ENCODE data around the gene AGO1. TPM values are rescaled to one million over a fixed set of nuclear protein-coding genes. Genes with fewer than 3 reads are reported as not detected.

AGO1 gene
- total RNA-seq, 2 donors from 2014 or later: 5.6 to 13.2 TPM

DNA sequence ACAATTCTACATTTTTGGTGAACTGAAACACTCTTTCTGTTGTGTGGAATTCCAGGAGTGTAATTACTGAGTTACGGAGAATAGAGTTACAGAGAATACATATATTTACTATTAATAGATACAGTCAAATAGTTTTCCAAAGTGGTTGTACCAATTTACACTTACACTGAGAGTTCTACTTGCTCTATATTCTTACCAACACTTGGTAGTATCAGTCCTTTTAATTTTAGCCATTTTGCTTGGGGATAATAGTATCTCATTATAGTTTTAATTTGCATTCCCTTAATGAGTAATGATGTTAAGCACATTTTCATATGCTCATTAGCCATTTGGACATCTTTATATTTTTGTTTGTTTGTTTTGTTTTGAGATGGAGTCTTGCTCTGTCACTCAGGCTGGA, 46.3 kb upstream of the AGO1 start:
- TF ChIP-seq CTCF (IDR thresholded peaks at IDR 0.05): no peak
- no peak for TF ChIP-seq POLR2A (IDR thresholded peaks at IDR 0.05)
- Histone ChIP-seq H3K27me3 (no peaks in the 10 kb centered on the region), H3K27ac (no peak overlapping the region), H3K36me3 (replicated peaks in 1 of 2; ENCODE audit: insufficient read depth in 1 of 2, low read depth in 2 of 2) (peaks cover 9 to 23% of the 10 kb centered on the region in 2 donors), H3K9me3 (no peaks in the 10 kb centered on the region), H3K4me3 (no peak overlapping the region), H3K4me1 (no peaks in the 10 kb centered on the region)
- WGBS, 2 donors: 95 to 96% methylated on average over 1 of the region's 1 CpG
- intact Hi-C loops (cut with DNase I): no loop called here
- DNase-seq (no peak), ATAC-seq (no peak)

GRCh38 chr1:35838693-35839245, 44.2 kb upstream of the AGO1 start:
- intact Hi-C loops (cut with DNase I): no loop called here
- WGBS, 2 donors: 89 to 95% methylated on average over 8 of the region's 8 CpGs
- no peak for TF ChIP-seq POLR2A (IDR thresholded peaks at IDR 0.05)
- TF ChIP-seq CTCF (IDR thresholded peaks at IDR 0.05): no peak
- no peak overlapping the region for H3K4me3 ChIP-seq
- H3K36me3 ChIP-seq (replicated peaks in 1 of 2; ENCODE audit: insufficient read depth in 1 of 2, low read depth in 2 of 2): peaks cover 9 to 31% of the 10 kb centered on the region in 2 donors
- H3K4me1 ChIP-seq: no peaks in the 10 kb centered on the region
- H3K27ac ChIP-seq: no peak overlapping the region
- H3K9me3 ChIP-seq: no peaks in the 10 kb centered on the region
- no peak for ATAC-seq
- DNase-seq: no peak
- H3K27me3 ChIP-seq: no peaks in the 10 kb centered on the region

DNA sequence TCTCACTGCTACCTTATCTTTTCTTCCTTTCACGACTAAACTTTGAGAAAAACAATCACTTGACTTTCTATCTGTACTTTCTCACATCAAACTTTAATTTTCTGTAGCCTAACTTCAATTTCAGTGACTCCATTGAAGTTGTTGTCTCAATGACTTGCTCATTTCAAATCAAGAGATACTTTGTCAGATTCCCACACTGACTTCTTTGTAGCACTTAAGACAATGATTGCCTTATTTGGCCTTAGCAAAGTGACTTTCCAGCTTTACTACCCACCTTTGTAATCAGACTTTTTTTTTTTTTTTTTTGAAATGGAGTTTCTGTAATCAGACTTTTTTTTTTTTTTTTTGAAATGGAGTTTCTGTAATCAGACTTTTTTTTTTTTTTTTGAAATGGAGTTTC, 38.2 kb upstream of the AGO1 start:
- ATAC-seq (no peak), DNase-seq (no peak)
- H3K4me1 ChIP-seq: no peaks in the 10 kb centered on the region
- no peak overlapping the region for H3K27ac ChIP-seq
- no peak for TF ChIP-seq CTCF (IDR thresholded peaks at IDR 0.05)
- no peak for TF ChIP-seq POLR2A (IDR thresholded peaks at IDR 0.05)
- H3K36me3 ChIP-seq (replicated peaks in 1 of 2; ENCODE audit: insufficient read depth in 1 of 2, low read depth in 2 of 2): peaks cover 5 to 15% of the 10 kb centered on the region in 2 donors
- intact Hi-C loops (cut with DNase I): no loop called here
- H3K9me3 ChIP-seq: no peaks in the 10 kb centered on the region
- no peaks in the 10 kb centered on the region for H3K27me3 ChIP-seq
- 33 to 44% methylated on average over 1 of the region's 1 CpG for WGBS, 2 donors
- H3K4me3 ChIP-seq: no peak overlapping the region

DNA sequence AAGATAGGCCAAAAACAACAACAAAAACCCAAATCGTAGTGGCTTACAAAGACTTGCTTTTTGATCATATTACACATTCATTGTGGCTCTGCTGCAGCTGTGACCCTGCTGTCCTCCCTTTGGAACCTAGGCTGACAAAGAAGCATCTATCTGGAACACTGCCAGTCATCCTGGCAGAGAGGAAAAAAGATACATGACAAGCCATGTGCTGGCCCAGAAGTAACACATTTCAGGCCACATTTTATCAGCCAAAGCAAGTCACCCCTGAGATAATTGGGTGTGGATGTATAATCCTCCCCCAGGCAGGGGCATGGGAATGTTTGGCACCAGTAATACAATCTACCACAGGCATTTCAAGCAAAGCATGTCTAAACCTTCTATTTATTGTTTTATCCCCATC, 37.2 kb upstream of the AGO1 start:
- ATAC-seq: no peak
- H3K27me3 ChIP-seq: no peaks in the 10 kb centered on the region
- 60 to 71% methylated on average over 1 of the region's 1 CpG for WGBS, 2 donors
- no peak for TF ChIP-seq CTCF (IDR thresholded peaks at IDR 0.05)
- TF ChIP-seq POLR2A (IDR thresholded peaks at IDR 0.05): no peak
- no peak overlapping the region for H3K4me3 ChIP-seq
- intact Hi-C loops (cut with DNase I): no loop called here
- no peak for DNase-seq
- H3K36me3 ChIP-seq (replicated peaks in 1 of 2; ENCODE audit: insufficient read depth in 1 of 2, low read depth in 2 of 2): peaks cover 0 to 17% of the 10 kb centered on the region in 2 donors
- no peaks in the 10 kb centered on the region for H3K4me1 ChIP-seq
- H3K27ac ChIP-seq: no peak overlapping the region
- no peaks in the 10 kb centered on the region for H3K9me3 ChIP-seq

DNA sequence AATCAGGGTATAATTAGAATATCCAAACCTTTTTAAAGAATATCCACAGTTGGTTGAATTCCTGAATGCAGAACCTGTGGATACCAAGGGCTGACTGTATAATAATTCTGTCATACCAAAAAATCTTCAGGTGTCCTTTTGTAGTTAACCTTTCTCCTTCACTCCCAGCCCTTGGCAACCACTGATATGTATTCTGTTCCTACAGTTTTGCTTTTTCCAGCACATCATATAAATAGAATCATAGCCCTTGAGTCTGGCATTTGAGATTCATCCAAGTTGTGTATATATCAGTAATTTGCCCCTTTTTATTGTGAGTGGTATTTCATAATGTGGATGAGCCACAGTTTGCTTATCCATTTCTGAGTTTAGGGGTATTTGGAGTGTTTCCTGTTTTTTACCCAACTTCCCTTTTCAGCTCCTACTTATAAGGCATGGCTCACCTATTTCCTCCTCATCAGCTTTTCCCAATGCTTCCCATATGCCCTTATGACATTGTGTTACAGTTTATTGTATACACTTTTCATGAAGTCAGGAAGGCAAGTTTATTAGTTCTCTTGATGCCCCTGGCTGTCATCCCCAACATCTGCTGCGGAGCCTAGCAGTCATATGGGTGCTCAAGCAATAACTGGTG, 35.0 kb upstream of the AGO1 start:
- H3K27me3 ChIP-seq: no peaks in the 10 kb centered on the region
- peaks cover 0 to 8% of the 10 kb centered on the region in 2 donors for H3K36me3 ChIP-seq (replicated peaks in 1 of 2; ENCODE audit: insufficient read depth in 1 of 2, low read depth in 2 of 2)
- no peak for DNase-seq
- no peak overlapping the region for H3K4me3 ChIP-seq
- TF ChIP-seq CTCF (IDR thresholded peaks at IDR 0.05) (no peak), POLR2A (IDR thresholded peaks at IDR 0.05) (no peak)
- ATAC-seq: no peak
- H3K9me3 ChIP-seq: no peaks in the 10 kb centered on the region
- 76 to 95% methylated on average over 1 of the region's 1 CpG for WGBS, 2 donors
- H3K27ac ChIP-seq: no peak overlapping the region
- intact Hi-C loops (cut with DNase I): no loop called here
- no peaks in the 10 kb centered on the region for H3K4me1 ChIP-seq
